GM23248 (cell line): ENCODE results near the gene SLIT2. TPM values are rescaled to one million over a fixed set of nuclear protein-coding genes. Genes with fewer than 3 reads are reported as not detected.
A peak's percentile ranks its signal among the peaks of the same experiment; 100 is the strongest.

Experiments used
- DNase-seq: peaks from one replicate; pipeline ENCODE4 v3.0.0-alpha.2; 2015
- H2AFZ ChIP-seq: fragments of 200-600 bp; sonication (generic); 2 replicates; pipeline ENCODE4 v1.6.1; 2016; ENCODE audit warnings: antibody characterized with exemption
- H3F3A ChIP-seq: fragments of 200-600 bp; sonication (generic); 2 replicates; pipeline ENCODE4 v1.6.1; 2016; ENCODE audit warnings: mild to moderate bottlenecking, antibody characterized with exemption, mixed run types; ENCODE audit not compliant: insufficient read depth
- H3K27ac ChIP-seq: fragments of 200-600 bp; sonication (generic); 2 replicates; pipeline ENCODE4 v1.5.1; 2016; ENCODE audit warnings: mild to moderate bottlenecking
- H3K27me3 ChIP-seq: fragments of 200-600 bp; sonication (generic); replicated peaks from 2 replicates; pipeline ENCODE4 v1.6.1; 2016; ENCODE audit warnings: mild to moderate bottlenecking; ENCODE audit not compliant: insufficient read depth
- H3K36me3 ChIP-seq: fragments of 200-600 bp; sonication (generic); 2 replicates; pipeline ENCODE4 v1.6.1; 2016; ENCODE audit warnings: low read depth, mild to moderate bottlenecking
- H3K4me1 ChIP-seq: fragments of 200-600 bp; sonication (generic); 2 replicates; pipeline ENCODE4 v1.6.1; 2016; ENCODE audit warnings: mild to moderate bottlenecking; ENCODE audit not compliant: insufficient read depth
- H3K4me2 ChIP-seq: fragments of 200-600 bp; sonication (generic); one replicate; pipeline ENCODE4 v1.6.1; 2016; ENCODE audit warnings: mild to moderate bottlenecking; ENCODE audit not compliant: unreplicated experiment
- H3K4me3 ChIP-seq: fragments of 200-600 bp; sonication (generic); 2 replicates; pipeline ENCODE4 v1.5.1; 2016; ENCODE audit warnings: mild to moderate bottlenecking
- H3K79me2 ChIP-seq: fragments of 200-600 bp; sonication (generic); 2 replicates; pipeline ENCODE4 v1.6.1; 2016; ENCODE audit warnings: mild to moderate bottlenecking; ENCODE audit not compliant: insufficient read depth
- H3K9ac ChIP-seq: fragments of 200-600 bp; sonication (generic); 2 replicates; pipeline ENCODE4 v1.6.1; 2016; ENCODE audit warnings: mild to moderate bottlenecking
- H3K9me2 ChIP-seq: fragments of 200-600 bp; sonication (generic); 2 replicates; pipeline ENCODE4 v1.6.1; 2016; ENCODE audit warnings: mixed run types, mild to moderate bottlenecking, moderate library complexity; ENCODE audit not compliant: insufficient read depth
- H3K9me3 ChIP-seq: fragments of 200-600 bp; sonication (generic); one replicate; pipeline ENCODE4 v1.6.1; 2017; ENCODE audit warnings: low read depth
- H4K20me1 ChIP-seq: fragments of 200-600 bp; sonication (generic); 2 replicates; pipeline ENCODE4 v1.6.0; 2016; ENCODE audit not compliant: insufficient read depth
- EZH2 ChIP-seq: fragments of 200-600 bp; sonication (generic); IDR thresholded peaks from 2 replicates; pipeline ENCODE4 v1.6.1; 2018; ENCODE audit warnings: antibody characterized with exemption, mild to moderate bottlenecking; ENCODE audit not compliant: insufficient read depth, poor library complexity, severe bottlenecking
- EZH2phosphoT487 ChIP-seq: fragments of 200-600 bp; sonication (generic); IDR thresholded peaks from 2 replicates; pipeline ENCODE4 v1.6.1; 2018; ENCODE audit warnings: antibody characterized with exemption, moderate library complexity, mild to moderate bottlenecking, low read depth; ENCODE audit not compliant: insufficient read depth
- WGBS, 2 experiments: methylation state at CpG; one replicate each; pipeline ENCODE4 v1.1.6; 2015 to 2017; ENCODE audit warnings: low lambda C conversion rate in 2 of 2, low coverage in 1 of 2; ENCODE audit errors: missing lambda C conversion rate in 2 of 2; 5-methylcytosine and 5-hydroxymethylcytosine counted together
- in situ Hi-C: fragments of 300-500 bp; cut with MboI; formaldehyde crosslinking; loops from 2 replicates; pipeline ENCODE4 v1.15.0; 2020
- polyA plus RNA-seq: library from polyadenylated mRNA; unstranded; fragments of >200 nt; fragmentation: Nextera tagmentation; extraction: Ambion mirVana; gene quantifications from 2 replicates; pipeline ENCODE4 v1.2.1, GENCODE V29; 2016
- total RNA-seq: library from RNA; depleted of rRNA; stranded (reverse); fragments of >200 nt; shearing (Covaris generic); gene quantifications from 2 replicates; pipeline ENCODE4 v1.2.3, GENCODE V29; 2014

The SLIT2 gene
- total and polyA plus RNA-seq, 2 experiments from 2014 or later = 23.0 to 50.8 TPM

- in situ Hi-C loops = no loop called here
- Histone ChIP-seq H3K4me3 (no peak overlapping the region), H3K9ac (no peak overlapping the region), H3F3A (peaks cover 27% of the 10 kb centered on the region), H2AFZ (no peak overlapping the region), H3K9me2 (no peaks in the 10 kb centered on the region), H4K20me1 (no peaks in the 10 kb centered on the region; the same call in 1 of the 2 replicates), H3K79me2 (peaks cover 82% of the 10 kb centered on the region), H3K4me1 (peaks cover 39% of the 10 kb centered on the region), H3K27me3 (no peaks in the 10 kb centered on the region), H3K27ac (peak overlapping the region; percentile 49; the same call in 1 of the 2 replicates), H3K4me2 (peak overlapping the region; percentile 64), H3K9me3 (no peaks in the 10 kb centered on the region), H3K36me3 (0 out of 2 replicates have a peak, but pooled peaks cover under 1% of the 10 kb centered on the region)
- DNase-seq = peak; percentile 60
- 21 to 27% methylated on average over 8 of the region's 8 CpGs for WGBS, 2 experiments
- TF ChIP-seq EZH2phosphoT487 (no peak), EZH2 (no peak)
These were observed 36.4 kb downstream of the SLIT2 start for GRCh38 chr4:20288047-20288650.

- Histone ChIP-seq H3K27ac (peak overlapping the region; percentile 49), H3K4me3 (peak overlapping the region; percentile 37), H3K9me2 (no peaks in the 10 kb centered on the region), H4K20me1 (no peaks in the 10 kb centered on the region; the same call in 1 of the 2 replicates), H3K9me3 (no peaks in the 10 kb centered on the region), H3F3A (peaks cover 27% of the 10 kb centered on the region), H3K27me3 (no peaks in the 10 kb centered on the region), H2AFZ (0 out of 2 replicates have a peak overlapping the region, but pooled peaks have one; percentile 40), H3K79me2 (peaks cover 82% of the 10 kb centered on the region), H3K4me2 (peak overlapping the region; percentile 64), H3K9ac (no peak overlapping the region), H3K4me1 (peaks cover 39% of the 10 kb centered on the region), H3K36me3 (no peaks in the 10 kb centered on the region)
- TF ChIP-seq EZH2phosphoT487 (no peak), EZH2 (no peak)
- 12 to 19% methylated on average over 2 of the region's 2 CpGs for WGBS, 2 experiments
- peak; percentile 83 for DNase-seq
- in situ Hi-C loops = no loop called here
These were observed 37.3 kb downstream of the SLIT2 start for GRCh38 chr4:20288846-20289512.

GRCh38 chr4:20289782-20290181 lies 38.1 kb downstream of the SLIT2 start:
- H2AFZ ChIP-seq = no peak overlapping the region
- no peaks in the 10 kb centered on the region for H3K36me3 ChIP-seq
- H3K4me3 ChIP-seq = no peak overlapping the region
- peaks cover 37% of the 10 kb centered on the region for H3K4me1 ChIP-seq
- 80 to 87% methylated on average over 3 of the region's 3 CpGs for WGBS, 2 experiments
- H3K79me2 ChIP-seq = peaks cover 82% of the 10 kb centered on the region
- no peaks in the 10 kb centered on the region; the same call in 1 of the 2 replicates for H4K20me1 ChIP-seq
- no peak for TF ChIP-seq EZH2phosphoT487
- no peaks in the 10 kb centered on the region for H3K9me3 ChIP-seq
- no peaks in the 10 kb centered on the region for H3K9me2 ChIP-seq
- in situ Hi-C loops = no loop called here
- H3K9ac ChIP-seq = no peak overlapping the region
- peaks cover 25% of the 10 kb centered on the region for H3F3A ChIP-seq
- DNase-seq = no peak
- no peak overlapping the region for H3K27ac ChIP-seq
- H3K27me3 ChIP-seq = no peaks in the 10 kb centered on the region
- H3K4me2 ChIP-seq = peak overlapping the region; percentile 64

GRCh38 chr4:20292739-20293138 lies 41.0 kb downstream of the SLIT2 start:
- Histone ChIP-seq H3K36me3 (no peaks in the 10 kb centered on the region), H3K9ac (no peak overlapping the region), H3K4me3 (no peak overlapping the region), H3K79me2 (peaks cover 81% of the 10 kb centered on the region), H3K4me1 (peaks cover 37% of the 10 kb centered on the region), H4K20me1 (no peaks in the 10 kb centered on the region; the same call in 1 of the 2 replicates), H2AFZ (no peak overlapping the region), H3K9me2 (no peaks in the 10 kb centered on the region), H3K27ac (no peak overlapping the region), H3F3A (peaks cover 27% of the 10 kb centered on the region), H3K4me2 (no peak overlapping the region), H3K9me3 (no peaks in the 10 kb centered on the region), H3K27me3 (no peaks in the 10 kb centered on the region)
- in situ Hi-C loops = no loop called here
- no peak for DNase-seq
- no peak for TF ChIP-seq EZH2
- no peak for TF ChIP-seq EZH2phosphoT487
- 95 to 100% methylated on average over 3 of the region's 3 CpGs for WGBS, 2 experiments
